ENCODE measurements around the gene UNC13A.

The UNC13A gene

GRCh38 chr19:17624314-17624991, 63.7 kb downstream of the UNC13A start:
- no peak for DNase-seq

GRCh38 chr19:17623224-17623935, 64.8 kb downstream of the UNC13A start:
- DNase-seq = no peak

- no peak for DNase-seq
Measured at GRCh38 chr19:17620696-17621095, 67.5 kb downstream of the UNC13A start.

GRCh38 chr19:17618936-17619335, 69.2 kb downstream of the UNC13A start:
- DNase-seq = no peak

DNA sequence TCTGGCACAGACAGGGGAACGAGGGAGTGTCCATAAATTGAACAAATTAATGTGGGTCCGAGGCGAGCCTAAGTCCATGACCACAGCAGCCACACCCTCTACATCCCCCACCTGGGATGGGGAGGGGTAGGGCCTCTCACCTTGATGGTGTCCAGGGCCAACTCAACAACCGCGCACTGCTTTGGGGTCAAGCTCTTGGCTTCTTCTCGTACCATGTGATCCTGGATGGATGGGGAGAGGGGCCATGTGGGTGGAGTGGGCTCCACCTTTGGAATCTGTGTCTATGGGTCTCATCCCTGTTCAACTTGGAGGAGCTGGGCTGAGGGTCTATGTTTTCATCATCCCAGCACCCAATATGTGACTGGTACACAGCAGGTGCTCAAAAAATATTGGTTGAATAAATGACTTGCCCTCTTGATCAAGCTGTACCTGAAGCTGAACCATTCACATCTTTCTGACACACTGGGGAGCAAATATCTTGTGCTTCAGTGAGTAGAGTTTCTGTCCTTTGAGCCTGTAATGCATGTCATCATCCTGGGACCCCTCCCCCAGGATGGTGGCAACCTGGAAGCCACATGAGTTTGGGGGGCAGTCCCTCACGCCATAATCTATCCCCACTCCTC, 69.8 kb downstream of the UNC13A start:
- no peak for DNase-seq

DNA sequence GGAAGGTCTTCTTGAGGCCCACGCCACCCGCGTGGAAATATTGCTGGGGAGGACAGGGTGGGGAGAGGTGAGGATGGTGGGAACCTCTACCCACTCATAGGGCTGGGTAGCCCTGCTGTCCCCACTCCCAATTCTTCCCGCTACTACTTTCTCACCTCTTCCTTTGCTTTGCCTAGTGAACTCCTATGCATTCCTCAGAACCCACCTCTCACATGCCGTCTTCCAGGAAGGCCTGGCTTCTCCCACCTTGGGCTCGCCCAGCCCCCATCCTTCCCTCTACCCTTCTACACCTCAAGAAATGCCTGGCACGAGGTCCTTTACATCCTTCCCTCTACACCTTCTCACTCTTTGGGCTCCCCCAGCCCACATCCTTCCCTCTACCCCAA, 70.4 kb downstream of the UNC13A start:
- DNase-seq = no peak

DNA sequence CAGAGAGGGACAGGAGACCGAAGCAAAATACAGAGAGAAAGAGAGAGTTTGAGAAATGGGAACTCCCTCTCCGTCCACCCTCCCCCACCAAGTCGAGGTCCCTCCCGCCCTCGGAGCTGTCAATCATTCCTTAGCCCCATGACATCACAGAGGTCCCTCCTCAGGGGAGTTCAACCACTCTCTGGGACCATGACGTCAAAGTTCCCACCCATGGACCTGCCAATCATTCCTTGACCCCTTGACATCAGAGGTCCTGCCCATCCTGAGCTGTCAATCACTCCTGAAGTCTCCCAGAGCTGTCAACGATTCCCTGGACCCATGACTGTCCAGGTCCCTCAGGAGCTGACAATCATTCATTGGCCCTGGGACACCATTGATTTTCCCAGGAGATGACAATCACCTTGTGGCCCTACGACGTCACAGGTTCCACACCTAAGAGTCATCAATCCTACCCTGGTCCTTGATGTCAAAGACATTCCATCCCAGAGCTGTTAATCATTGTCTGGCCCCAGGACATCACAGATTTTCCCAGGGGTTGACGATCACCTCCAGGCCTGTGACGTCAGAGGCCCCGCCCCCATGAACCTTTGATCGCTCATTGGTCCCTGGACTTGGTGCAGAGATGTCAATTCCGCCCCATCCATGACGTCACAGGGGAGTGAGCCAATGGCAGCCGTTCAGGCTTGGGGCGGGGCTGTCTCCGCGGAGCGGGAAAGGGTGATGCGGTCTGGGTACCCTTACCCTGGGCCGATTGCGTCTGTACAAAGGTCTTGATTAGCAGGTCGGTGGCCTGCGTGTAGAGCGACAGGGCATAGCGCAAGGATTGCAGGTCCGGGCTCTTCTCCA, 71.0 kb downstream of the UNC13A start:
- no peak for DNase-seq

GRCh38 chr19:17616686-17616960, 71.5 kb downstream of the UNC13A start:
- no peak for DNase-seq

DNA sequence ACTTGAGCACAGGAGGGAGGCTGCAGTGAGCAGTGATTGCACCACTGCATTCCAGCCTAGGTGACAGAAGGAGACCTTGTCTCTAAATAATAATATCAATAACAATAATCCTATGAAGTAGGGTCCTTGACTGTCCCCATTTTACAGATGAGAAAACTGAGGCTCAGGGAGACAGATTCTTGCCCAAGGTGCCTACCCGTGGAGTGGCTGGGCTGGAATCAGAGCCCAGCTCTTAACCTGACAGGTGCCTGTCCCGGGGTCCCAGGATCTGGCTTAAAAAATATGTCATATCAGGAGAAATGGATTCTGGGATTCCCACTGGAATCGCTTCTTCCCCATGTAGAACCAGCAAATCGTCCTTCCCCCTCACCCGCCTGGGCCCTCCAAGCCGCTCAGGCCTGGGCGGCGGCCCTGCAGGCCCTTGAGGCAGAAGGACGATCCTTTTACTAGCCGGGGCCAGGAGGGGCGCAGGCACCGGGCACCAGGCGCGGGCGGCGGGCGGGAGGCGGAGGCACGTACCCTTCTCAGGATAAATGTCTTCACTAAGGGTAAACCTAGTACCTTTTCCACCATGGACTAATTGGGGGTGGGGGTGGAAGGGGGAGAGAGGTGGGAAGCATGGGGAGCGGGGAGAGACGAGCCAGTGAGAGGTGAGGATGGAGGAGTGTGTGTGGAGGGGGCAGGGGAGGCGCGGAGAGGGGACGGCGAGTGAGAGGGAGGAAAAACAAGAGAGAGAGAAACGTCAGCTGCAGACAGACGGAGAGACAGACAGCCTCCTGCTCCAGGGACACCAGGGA, 72.1 kb downstream of the UNC13A start:
- no peak for DNase-seq

DNA sequence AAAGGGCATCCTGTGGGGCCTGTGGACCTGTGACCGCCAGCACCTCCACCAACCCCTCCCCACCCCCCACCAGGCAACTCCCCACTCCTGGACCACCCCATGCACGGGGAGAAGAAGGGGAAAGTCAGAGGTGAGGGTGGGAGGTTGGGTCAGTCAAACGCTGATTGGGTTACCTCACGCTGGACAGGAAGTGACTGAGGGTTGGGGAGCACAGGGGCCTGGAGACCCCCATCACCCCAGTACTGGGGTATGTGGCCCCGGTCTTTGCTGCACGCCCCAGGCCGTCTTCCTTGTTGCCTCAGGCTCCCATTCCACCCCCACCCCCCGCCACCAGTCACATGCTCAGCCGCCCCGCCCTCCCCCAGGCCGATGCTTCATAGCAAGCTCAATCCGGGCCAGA, 73.7 kb downstream of the UNC13A start:
- no peak for DNase-seq

DNA sequence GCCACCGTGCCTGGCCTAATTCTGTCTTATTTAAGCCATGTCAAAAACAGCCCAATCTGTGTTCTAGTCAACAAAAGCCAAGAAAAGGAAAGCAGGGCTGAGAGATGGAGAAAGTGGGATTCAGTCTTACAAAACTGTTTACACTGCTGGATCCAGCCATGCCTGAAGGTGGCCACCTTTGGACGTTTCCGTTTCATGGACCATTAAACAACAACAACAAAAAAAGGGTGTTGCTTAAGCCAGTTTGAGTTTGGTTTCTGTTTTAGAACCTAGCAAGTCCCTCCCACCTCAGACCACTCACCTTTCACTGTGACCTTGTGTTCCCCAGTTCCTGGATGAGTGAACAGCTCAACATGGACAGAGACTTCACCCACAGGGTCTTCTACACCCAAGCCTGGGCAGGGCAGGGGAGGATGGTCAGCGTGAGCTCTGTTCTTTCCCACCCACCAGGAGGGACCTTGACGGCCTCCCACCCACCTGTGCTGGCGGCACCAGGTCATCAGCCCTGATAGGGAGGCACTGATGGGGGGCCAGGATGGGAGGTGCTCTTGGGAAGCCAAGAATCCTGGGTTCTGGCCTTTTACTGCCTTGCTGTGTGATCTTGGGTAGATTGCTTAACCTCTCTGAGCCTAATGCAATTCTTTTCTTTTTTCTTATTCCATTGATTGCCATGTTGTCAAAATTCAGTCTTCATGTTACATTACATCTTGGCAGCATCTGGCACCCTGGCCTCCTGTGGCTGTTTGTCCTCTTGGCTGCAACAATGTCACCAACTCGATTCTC, 76.5 kb downstream of the UNC13A start:
- no peak for DNase-seq

GRCh38 chr19:17610384-17610783, 77.8 kb downstream of the UNC13A start:
- DNase-seq = no peak

DNA sequence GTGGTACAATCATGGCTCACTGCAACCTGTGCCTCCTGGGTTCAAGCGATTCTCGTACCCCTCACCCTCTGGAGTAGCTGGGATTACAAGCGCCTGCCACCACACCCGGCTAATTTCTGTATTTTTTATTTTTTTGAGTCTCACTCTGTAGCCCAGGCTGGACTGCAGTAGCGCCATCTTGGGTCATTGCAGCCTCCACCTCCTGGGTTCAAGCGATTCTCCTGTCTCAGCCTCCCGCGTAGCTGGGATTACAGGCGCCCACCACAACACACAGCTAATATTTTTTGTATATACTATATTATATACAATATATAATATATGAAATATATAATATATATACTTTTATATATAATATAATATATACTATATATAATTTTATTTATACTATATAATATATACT, 80.2 kb downstream of the UNC13A start:
- no peak for DNase-seq

DNA sequence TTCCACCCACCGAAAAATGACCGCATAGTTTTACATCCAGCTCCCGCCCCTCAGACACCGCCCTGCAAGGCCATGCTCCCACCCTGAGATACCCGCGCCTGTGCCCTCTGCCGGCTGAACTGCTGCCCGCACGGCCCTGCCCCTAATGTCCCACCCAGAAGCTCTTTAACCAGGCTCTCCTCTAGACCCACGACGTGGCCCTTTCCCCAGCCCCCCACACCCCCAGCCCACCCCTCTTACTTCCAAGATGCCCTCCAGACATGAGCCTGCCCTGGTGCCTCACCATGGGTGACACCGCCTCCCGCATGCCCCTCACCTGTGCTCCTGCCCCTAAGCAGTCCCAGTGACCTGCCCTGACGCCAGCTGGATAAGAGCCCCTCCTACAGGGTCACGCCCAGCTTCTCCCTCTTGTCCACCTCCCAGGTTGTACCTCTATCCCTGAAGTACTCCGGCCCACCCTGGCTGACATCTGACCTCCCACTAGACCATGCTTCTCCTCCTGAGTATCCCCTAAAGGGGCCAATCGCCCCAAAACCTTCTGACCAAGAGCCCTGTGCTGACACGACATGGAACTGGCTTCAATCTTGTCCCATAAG, 81.5 kb downstream of the UNC13A start:
- no peak for DNase-seq

- peak in 1 of 2 donors; percentile 62 for DNase-seq
Measured at GRCh38 chr19:17605761-17606589, 82.2 kb downstream of the UNC13A start.

- no peak for DNase-seq
Measured at GRCh38 chr19:17605117-17605516, 83.0 kb downstream of the UNC13A start.

DNA sequence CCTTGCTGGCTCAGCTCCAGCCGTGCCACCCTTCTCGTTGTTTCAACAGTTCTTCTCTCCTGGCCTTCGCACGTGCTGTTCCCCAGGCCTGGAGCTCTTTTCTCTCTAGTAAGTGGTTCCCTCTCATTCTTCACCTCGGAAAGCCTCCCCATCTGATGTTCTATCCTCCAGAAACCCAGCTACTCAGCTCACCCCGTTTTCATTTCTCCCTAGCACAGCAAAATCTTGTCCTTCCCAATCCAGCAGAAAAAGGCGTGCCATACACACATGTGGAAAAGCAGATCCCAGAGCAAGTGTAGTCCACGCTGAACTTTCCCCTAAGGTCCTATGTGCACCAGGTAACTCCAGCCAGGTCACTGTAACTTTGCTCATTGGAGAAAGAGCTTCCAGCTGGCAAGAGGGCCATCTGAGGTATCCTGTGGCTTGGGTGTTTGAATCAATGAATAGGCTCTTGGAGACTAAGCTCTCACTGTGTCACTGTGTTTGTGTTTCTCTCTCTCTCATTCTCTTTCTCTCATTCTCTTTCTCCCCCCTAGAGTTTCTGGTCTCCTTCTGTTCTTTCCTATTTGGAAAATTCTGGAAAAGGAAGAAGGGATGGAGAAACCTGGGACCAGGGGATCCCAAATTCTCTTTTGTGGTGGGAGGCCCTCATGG, 83.7 kb downstream of the UNC13A start:
- no peak for DNase-seq

DNA sequence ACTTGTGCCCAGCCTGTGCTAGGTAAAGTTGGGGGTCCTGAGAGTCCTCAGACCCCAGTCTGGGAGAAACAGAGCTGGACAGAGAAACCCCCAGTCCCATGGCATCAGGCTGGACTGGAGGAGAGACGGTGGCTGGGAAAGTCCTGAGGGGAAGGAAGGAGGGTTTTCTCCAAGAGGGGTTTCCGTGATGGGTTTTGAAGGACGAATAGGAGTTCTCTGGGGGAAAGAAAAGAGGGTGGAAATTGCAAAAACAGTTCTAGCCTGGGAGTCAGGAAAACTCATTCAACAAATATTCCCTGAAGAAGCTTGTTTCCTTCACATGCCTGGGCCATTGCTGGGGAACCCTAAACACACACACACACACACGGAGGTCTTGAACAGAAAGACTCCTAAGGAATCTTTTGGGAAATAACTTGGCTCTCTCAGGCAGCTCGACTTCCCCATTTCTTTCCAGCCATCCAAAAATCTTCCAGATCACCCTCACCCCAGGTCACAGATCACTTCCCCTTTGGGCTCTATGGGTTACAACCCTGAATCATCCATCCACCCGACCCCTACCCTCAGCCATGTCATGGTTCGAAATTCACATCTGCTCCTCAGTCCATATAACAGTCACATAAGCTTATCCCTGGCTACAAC, 85.2 kb downstream of the UNC13A start:
- no peak for DNase-seq

GRCh38 chr19:17602217-17602616, 85.9 kb downstream of the UNC13A start:
- DNase-seq = no peak

DNA sequence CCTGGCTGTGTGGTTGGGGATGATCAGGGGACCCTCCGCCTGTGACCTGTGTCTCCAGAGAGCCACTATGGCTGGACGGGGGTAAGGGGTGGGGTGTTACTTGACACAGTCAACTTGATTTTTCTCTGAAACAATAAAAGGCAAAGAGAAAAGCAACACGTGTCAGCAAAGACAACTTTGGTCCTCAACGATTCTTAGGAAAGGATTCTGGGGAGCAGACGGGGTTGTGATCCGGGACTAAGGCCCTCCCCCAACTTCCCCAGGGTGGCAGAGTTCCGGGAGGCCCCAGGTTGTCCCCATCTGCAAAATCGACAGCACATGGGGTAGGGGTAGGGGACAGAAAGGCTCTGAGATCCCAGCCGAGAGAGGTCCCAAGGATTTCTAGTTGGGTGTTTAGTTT, 86.5 kb downstream of the UNC13A start:
- no peak for DNase-seq

Measured in bone marrow (tissue), 2 donors.